Measurements from ENCODE around the gene PGP. TPM values are rescaled to one million over a fixed set of nuclear protein-coding genes. Genes with fewer than 3 reads are reported as not detected.
A peak's percentile ranks its signal among the peaks of the same experiment; 100 is the strongest.

PGP gene
- total RNA-seq, 2 donors from 2014 or later: 31.0 to 32.0 TPM

DNA sequence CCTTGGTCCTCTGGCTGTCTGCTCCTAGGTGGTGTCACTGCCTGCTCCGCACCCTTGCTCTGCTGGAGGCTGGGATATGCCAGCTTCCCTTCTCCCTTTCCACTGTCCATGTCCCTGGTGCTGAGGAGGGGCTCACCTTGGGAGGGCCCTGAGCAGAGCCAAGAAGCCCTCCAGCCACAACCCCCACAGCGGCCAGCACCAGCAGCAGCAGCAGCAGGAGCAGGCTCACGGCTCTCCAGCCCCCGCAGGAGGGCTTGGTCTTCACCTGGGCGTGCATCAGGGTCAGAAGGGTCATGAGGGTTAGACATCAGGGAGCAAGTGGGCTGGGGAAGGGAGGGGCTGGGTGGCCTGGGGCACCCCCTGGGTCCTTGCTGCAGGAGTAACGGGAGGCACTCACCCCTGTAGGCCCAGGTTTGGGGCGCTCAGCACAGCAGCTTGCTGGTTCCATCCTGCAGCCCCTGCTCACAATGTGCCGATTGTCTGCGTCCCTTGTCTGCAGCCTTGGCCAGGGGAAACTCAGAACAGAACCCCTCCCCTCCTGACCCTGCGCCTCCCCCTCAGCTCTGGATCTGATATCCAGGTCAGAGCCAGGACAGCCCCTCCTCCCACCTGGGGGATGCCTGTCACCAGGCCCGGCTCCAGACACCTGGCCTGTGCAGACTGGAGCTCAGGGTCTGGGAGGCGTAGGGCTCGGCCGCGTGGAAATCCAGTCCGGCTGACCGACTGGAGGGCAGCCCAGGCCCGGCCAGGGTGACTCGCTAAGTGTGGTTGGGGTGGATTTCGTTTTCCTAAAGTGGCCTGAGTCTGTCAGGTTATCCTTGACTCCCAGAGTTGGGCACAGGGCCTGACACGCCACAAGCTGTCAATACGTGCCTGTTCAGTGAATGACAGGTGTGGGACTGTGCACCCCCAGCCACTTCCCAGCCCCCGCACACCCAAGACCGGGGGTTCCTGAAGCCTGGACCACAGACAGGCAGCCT is 4.0 kb downstream of the PGP start, which contains the start of gene BRICD5:
BRICD5 (minus strand) TSS at position 478 of the 980 bp plus-strand sequence; CDS start at position 448, 30 bp downstream.
- peaks cover 3% of the 10 kb centered on the region for H3K4me1 ChIP-seq (ENCODE audit: control insufficient read depth, insufficient read depth, low read length)
- DNase-seq: peak; percentile 64
- Mint-ChIP-seq H3K9me3 (no peaks in the 10 kb centered on the region), H3K27ac (peak within 1 kb of the TSS; percentile 41), H3K4me1 (peaks cover 14% of the 10 kb centered on the region), H3K4me3 (no peak within 1 kb of the TSS), H3K27me3 (ENCODE audit: insufficient read depth) (no peaks in the 10 kb centered on the region), H3K36me3 (ENCODE audit: low read depth) (peaks cover 34% of the 10 kb centered on the region)
- no peak within 1 kb of the TSS for H3K27ac ChIP-seq (ENCODE audit: low read depth, low read length)
- H3K27me3 ChIP-seq (ENCODE audit: control insufficient read depth, insufficient read depth, low read length, poor library complexity, severe bottlenecking): no peaks in the 10 kb centered on the region
- H3K36me3 ChIP-seq (ENCODE audit: control insufficient read depth, insufficient read depth, low read length): peaks cover 32% of the 10 kb centered on the region
- H3K4me3 ChIP-seq (ENCODE audit: low read length): no peak within 1 kb of the TSS
- no peak within 1 kb of the TSS for H3K9ac ChIP-seq (ENCODE audit: extremely low read depth, low read length, poor library complexity, severe bottlenecking)
- 87 to 91% methylated on average over 10 to 24 of the region's 24 CpGs for WGBS, 2 experiments (ENCODE audit: insufficient coverage in 1 of 2, insufficient read length in 1 of 2)
- TF ChIP-seq, protein P1, sequence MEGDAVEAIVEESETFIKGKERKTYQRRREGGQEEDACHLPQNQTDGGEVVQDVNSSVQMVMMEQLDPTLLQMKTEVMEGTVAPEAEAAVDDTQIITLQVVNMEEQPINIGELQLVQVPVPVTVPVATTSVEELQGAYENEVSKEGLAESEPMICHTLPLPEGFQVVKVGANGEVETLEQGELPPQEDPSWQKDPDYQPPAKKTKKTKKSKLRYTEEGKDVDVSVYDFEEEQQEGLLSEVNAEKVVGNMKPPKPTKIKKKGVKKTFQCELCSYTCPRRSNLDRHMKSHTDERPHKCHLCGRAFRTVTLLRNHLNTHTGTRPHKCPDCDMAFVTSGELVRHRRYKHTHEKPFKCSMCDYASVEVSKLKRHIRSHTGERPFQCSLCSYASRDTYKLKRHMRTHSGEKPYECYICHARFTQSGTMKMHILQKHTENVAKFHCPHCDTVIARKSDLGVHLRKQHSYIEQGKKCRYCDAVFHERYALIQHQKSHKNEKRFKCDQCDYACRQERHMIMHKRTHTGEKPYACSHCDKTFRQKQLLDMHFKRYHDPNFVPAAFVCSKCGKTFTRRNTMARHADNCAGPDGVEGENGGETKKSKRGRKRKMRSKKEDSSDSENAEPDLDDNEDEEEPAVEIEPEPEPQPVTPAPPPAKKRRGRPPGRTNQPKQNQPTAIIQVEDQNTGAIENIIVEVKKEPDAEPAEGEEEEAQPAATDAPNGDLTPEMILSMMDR (conservative IDR thresholded peaks at IDR 0.05): no peak
- no peaks in the 10 kb centered on the region for H3K9me3 ChIP-seq (ENCODE audit: control insufficient read depth, low read length)

GRCh38 chr16:2210009-2210332 is 4.7 kb downstream of the PGP start:
- Mint-ChIP-seq H3K4me3 (no peak overlapping the region), H3K36me3 (ENCODE audit: low read depth) (peaks cover 34% of the 10 kb centered on the region), H3K27ac (no peak overlapping the region), H3K27me3 (ENCODE audit: insufficient read depth) (no peaks in the 10 kb centered on the region), H3K4me1 (peaks cover 14% of the 10 kb centered on the region), H3K9me3 (no peaks in the 10 kb centered on the region)
- no peak overlapping the region for H3K27ac ChIP-seq (ENCODE audit: low read depth, low read length)
- no peak overlapping the region for H3K4me3 ChIP-seq (ENCODE audit: low read length)
- no peaks in the 10 kb centered on the region for H3K9me3 ChIP-seq (ENCODE audit: control insufficient read depth, low read length)
- H3K9ac ChIP-seq (ENCODE audit: extremely low read depth, low read length, poor library complexity, severe bottlenecking): no peak overlapping the region
- no peaks in the 10 kb centered on the region for H3K27me3 ChIP-seq (ENCODE audit: control insufficient read depth, insufficient read depth, low read length, poor library complexity, severe bottlenecking)
- TF ChIP-seq, protein P1 (conservative IDR thresholded peaks at IDR 0.05): no peak
- H3K36me3 ChIP-seq (ENCODE audit: control insufficient read depth, insufficient read depth, low read length): peaks cover 32% of the 10 kb centered on the region
- H3K4me1 ChIP-seq (ENCODE audit: control insufficient read depth, insufficient read depth, low read length): peaks cover 3% of the 10 kb centered on the region
- DNase-seq: no peak
- 91 to 94% methylated on average over 11 to 17 of the region's 17 CpGs for WGBS, 2 experiments (ENCODE audit: insufficient coverage in 1 of 2, insufficient read length in 1 of 2)

- Mint-ChIP-seq H3K4me1 (peaks cover 14% of the 10 kb centered on the region), H3K4me3 (no peak overlapping the region), H3K9me3 (no peaks in the 10 kb centered on the region), H3K27ac (no peak overlapping the region), H3K36me3 (ENCODE audit: low read depth) (peaks cover 34% of the 10 kb centered on the region), H3K27me3 (ENCODE audit: insufficient read depth) (no peaks in the 10 kb centered on the region)
- WGBS, 2 experiments (ENCODE audit: insufficient coverage in 1 of 2, insufficient read length in 1 of 2): 96 to 97% methylated on average over 23 to 29 of the region's 29 CpGs
- Histone ChIP-seq H3K36me3 (ENCODE audit: control insufficient read depth, insufficient read depth, low read length) (peaks cover 32% of the 10 kb centered on the region), H3K9ac (ENCODE audit: extremely low read depth, low read length, poor library complexity, severe bottlenecking) (no peak overlapping the region), H3K27ac (ENCODE audit: low read depth, low read length) (no peak overlapping the region), H3K4me3 (ENCODE audit: low read length) (no peak overlapping the region), H3K27me3 (ENCODE audit: control insufficient read depth, insufficient read depth, low read length, poor library complexity, severe bottlenecking) (no peaks in the 10 kb centered on the region), H3K4me1 (ENCODE audit: control insufficient read depth, insufficient read depth, low read length) (peaks cover 3% of the 10 kb centered on the region), H3K9me3 (ENCODE audit: control insufficient read depth, low read length) (no peaks in the 10 kb centered on the region)
- TF ChIP-seq, protein P1 (conservative IDR thresholded peaks at IDR 0.05): no peak
- DNase-seq: no peak
Observed at GRCh38 chr16:2209258-2210008, 5.2 kb downstream of the PGP start.
